Measurements from ENCODE around the gene DYNLT2B.

DYNLT2B gene

DNA sequence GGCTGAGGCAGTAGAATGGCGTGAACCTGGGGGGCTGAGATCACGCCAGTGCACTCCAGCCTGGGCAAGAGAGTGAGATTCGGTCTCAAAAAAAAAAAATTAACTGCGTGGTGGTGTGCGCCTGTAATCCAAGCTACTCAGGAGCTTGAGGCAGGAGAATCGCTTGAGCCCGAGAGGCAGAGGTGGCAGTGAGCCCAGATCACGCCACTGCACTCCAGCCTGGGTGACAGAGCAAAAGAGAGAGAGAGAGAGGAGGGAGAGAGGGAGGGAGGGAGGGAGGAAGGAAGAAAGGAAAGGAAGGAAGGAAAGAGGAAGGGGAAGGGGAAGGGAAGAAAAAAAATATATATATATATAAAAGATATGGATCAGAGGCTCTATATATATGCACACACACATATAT is 14.1 kb upstream of the DYNLT2B start:
- Histone ChIP-seq H3K4ac (ENCODE audit: low read depth in 1 of 2, low read length in 2 of 2) (no peak overlapping the region), H2BK12ac (ENCODE audit: low read length in 2 of 2) (no peak overlapping the region), H2AFZ (ENCODE audit: low read depth, low read length) (no peak overlapping the region), H3K36me3 (ENCODE audit: control insufficient read depth in 1 of 2, insufficient read depth in 2 of 2, low read depth in 1 of 2, low read length in 2 of 2) (no peaks in the 10 kb centered on the region), H2BK120ac (ENCODE audit: low read depth, low read length) (no peak overlapping the region), H3K27ac (ENCODE audit: low read length, poor library complexity, severe bottlenecking) (no peak overlapping the region), H2AK5ac (ENCODE audit: low read length, severe bottlenecking) (no peak overlapping the region), H3K4me1 (ENCODE audit: control insufficient read depth, insufficient read depth, low read depth, low read length) (peaks cover 3% of the 10 kb centered on the region), H4K8ac (ENCODE audit: low read length) (no peak overlapping the region), H3K23ac (ENCODE audit: low read length in 2 of 2) (no peak overlapping the region), H3K14ac (ENCODE audit: low read length in 2 of 2) (no peak overlapping the region), H3K9me3 (ENCODE audit: control insufficient read depth, low read length) (no peaks in the 10 kb centered on the region), H3K4me2 (ENCODE audit: low read length, poor library complexity, severe bottlenecking) (no peak overlapping the region), H3K27me3 (ENCODE audit: control insufficient read depth in 1 of 2, insufficient read depth in 1 of 2, low read length in 2 of 2) (no peaks in the 10 kb centered on the region), H3K4me3 (ENCODE audit: insufficient read depth in 1 of 2, low read depth in 1 of 2, low read length in 2 of 2) (no peak overlapping the region), H2BK15ac (ENCODE audit: low read depth, poor library complexity, severe bottlenecking) (no peak overlapping the region), H3K79me1 (replicated peaks; ENCODE audit: low read length, poor library complexity, severe bottlenecking) (no peaks in the 10 kb centered on the region), H4K91ac (ENCODE audit: low read length) (no peak overlapping the region), H3K18ac (ENCODE audit: low read depth in 1 of 2, low read length in 2 of 2) (no peak overlapping the region), H3K9ac (ENCODE audit: low read length) (no peak overlapping the region), H2BK5ac (ENCODE audit: low read depth, low read length, poor library complexity, severe bottlenecking) (no peak overlapping the region)
- DNase-seq, result no peak
- 97% methylated on average over 8 of the region's 8 CpGs for WGBS

DNA sequence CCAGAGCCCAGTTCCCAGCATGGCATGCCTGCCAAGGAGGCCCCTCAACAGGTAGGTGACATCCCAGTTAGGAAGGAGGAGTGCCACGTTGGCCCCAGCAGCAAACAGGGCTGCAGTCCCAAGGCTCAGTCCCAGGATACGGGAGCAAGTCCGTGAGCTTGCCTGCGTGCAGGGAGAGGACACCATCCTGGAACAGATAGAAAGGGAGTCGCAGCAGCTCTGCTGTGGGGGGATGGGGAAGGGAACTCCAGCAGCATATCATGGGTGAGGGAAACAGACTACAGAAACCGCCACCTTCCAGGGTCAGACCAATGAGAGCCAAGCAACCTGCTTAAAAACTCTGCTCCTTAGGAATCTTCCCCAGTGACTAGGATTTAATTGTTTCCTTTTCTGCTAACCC is 9.4 kb upstream of the DYNLT2B start:
- Histone ChIP-seq H3K27me3 (ENCODE audit: control insufficient read depth in 1 of 2, insufficient read depth in 1 of 2, low read length in 2 of 2) (no peaks in the 10 kb centered on the region), H2BK5ac (ENCODE audit: low read depth, low read length, poor library complexity, severe bottlenecking) (no peak overlapping the region), H2BK12ac (ENCODE audit: low read length in 2 of 2) (no peak overlapping the region), H3K4me1 (ENCODE audit: control insufficient read depth, insufficient read depth, low read depth, low read length) (peaks cover 3% of the 10 kb centered on the region), H4K8ac (ENCODE audit: low read length) (no peak overlapping the region), H3K4me2 (ENCODE audit: low read length, poor library complexity, severe bottlenecking) (no peak overlapping the region), H3K27ac (ENCODE audit: low read length, poor library complexity, severe bottlenecking) (no peak overlapping the region), H2BK120ac (ENCODE audit: low read depth, low read length) (no peak overlapping the region), H3K9me3 (ENCODE audit: control insufficient read depth, low read length) (no peaks in the 10 kb centered on the region), H3K9ac (ENCODE audit: low read length) (no peak overlapping the region), H2BK15ac (ENCODE audit: low read depth, poor library complexity, severe bottlenecking) (no peak overlapping the region), H2AK5ac (ENCODE audit: low read length, severe bottlenecking) (no peak overlapping the region), H3K18ac (ENCODE audit: low read depth in 1 of 2, low read length in 2 of 2) (no peak overlapping the region), H3K14ac (ENCODE audit: low read length in 2 of 2) (peak overlapping the region in 1 of 2 experiments; percentile 55), H3K36me3 (ENCODE audit: control insufficient read depth in 1 of 2, insufficient read depth in 2 of 2, low read depth in 1 of 2, low read length in 2 of 2) (peaks cover 0 to 3% of the 10 kb centered on the region in 2 experiments), H2AFZ (ENCODE audit: low read depth, low read length) (no peak overlapping the region), H3K23ac (ENCODE audit: low read length in 2 of 2) (no peak overlapping the region), H3K4me3 (ENCODE audit: insufficient read depth in 1 of 2, low read depth in 1 of 2, low read length in 2 of 2) (no peak overlapping the region), H3K4ac (ENCODE audit: low read depth in 1 of 2, low read length in 2 of 2) (no peak overlapping the region), H3K79me1 (replicated peaks; ENCODE audit: low read length, poor library complexity, severe bottlenecking) (no peaks in the 10 kb centered on the region), H4K91ac (ENCODE audit: low read length) (no peak overlapping the region)
- DNase-seq, result no peak
- WGBS, result 70% methylated on average over 6 of the region's 6 CpGs

DNA sequence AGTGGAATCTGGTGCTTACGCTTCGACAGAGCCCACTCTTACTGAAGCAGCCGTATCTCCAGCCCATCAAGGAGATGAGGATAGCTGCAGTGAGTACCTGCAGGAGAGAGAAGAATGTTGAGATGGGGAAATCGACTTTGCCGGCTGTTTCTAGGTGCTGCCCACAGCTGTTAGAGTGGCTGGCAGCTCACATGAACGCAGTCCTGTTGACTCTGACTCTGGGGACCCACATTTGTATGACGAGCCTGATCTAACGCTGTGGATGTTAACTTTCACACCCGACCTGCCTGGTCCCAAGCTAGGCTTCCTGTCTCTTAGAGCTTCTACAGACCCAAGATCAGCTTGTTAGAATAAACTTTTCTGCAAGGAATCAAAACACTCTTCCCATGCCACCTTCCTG is 8.9 kb upstream of the DYNLT2B start:
- Histone ChIP-seq H3K27me3 (ENCODE audit: control insufficient read depth in 1 of 2, insufficient read depth in 1 of 2, low read length in 2 of 2) (no peaks in the 10 kb centered on the region), H3K23ac (ENCODE audit: low read length in 2 of 2) (no peak overlapping the region), H3K9me3 (ENCODE audit: control insufficient read depth, low read length) (no peaks in the 10 kb centered on the region), H3K4me2 (ENCODE audit: low read length, poor library complexity, severe bottlenecking) (no peak overlapping the region), H3K9ac (ENCODE audit: low read length) (no peak overlapping the region), H3K36me3 (ENCODE audit: control insufficient read depth in 1 of 2, insufficient read depth in 2 of 2, low read depth in 1 of 2, low read length in 2 of 2) (peaks cover 0 to 3% of the 10 kb centered on the region in 2 experiments), H2BK5ac (ENCODE audit: low read depth, low read length, poor library complexity, severe bottlenecking) (no peak overlapping the region), H3K4me3 (ENCODE audit: insufficient read depth in 1 of 2, low read depth in 1 of 2, low read length in 2 of 2) (no peak overlapping the region), H4K91ac (ENCODE audit: low read length) (no peak overlapping the region), H2AK5ac (ENCODE audit: low read length, severe bottlenecking) (no peak overlapping the region), H3K79me1 (replicated peaks; ENCODE audit: low read length, poor library complexity, severe bottlenecking) (no peaks in the 10 kb centered on the region), H4K8ac (ENCODE audit: low read length) (no peak overlapping the region), H3K18ac (ENCODE audit: low read depth in 1 of 2, low read length in 2 of 2) (no peak overlapping the region), H2BK120ac (ENCODE audit: low read depth, low read length) (no peak overlapping the region), H2AFZ (ENCODE audit: low read depth, low read length) (no peak overlapping the region), H3K27ac (ENCODE audit: low read length, poor library complexity, severe bottlenecking) (no peak overlapping the region), H2BK15ac (ENCODE audit: low read depth, poor library complexity, severe bottlenecking) (no peak overlapping the region), H3K4ac (ENCODE audit: low read depth in 1 of 2, low read length in 2 of 2) (no peak overlapping the region), H3K4me1 (ENCODE audit: control insufficient read depth, insufficient read depth, low read depth, low read length) (peaks cover 3% of the 10 kb centered on the region), H2BK12ac (ENCODE audit: low read length in 2 of 2) (no peak overlapping the region), H3K14ac (ENCODE audit: low read length in 2 of 2) (no peak overlapping the region)
- 89% methylated on average over 9 of the region's 9 CpGs for WGBS
- no peak for DNase-seq

DNA sequence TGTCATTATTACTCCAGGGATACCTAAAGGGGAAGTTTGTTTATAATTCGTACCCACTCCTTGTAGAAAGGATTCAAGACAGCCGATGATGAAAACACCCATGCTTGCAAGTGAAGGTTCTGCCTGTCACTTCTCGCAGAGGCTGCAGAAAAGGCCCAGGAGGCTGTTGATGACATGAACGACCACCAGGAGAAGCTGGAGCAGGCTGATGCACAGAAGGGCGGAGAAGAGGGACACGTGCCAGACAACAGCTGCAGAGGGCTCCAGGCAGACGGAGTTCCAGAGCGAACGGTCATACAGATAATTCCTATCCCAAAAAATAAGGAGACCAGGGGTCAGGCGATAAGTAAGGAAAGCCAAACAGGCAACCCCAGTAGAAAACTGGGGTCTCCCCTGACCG is 5.7 kb upstream of the DYNLT2B start:
- Histone ChIP-seq H3K9me3 (ENCODE audit: control insufficient read depth, low read length) (no peaks in the 10 kb centered on the region), H3K18ac (ENCODE audit: low read depth in 1 of 2, low read length in 2 of 2) (no peak overlapping the region), H3K4me2 (ENCODE audit: low read length, poor library complexity, severe bottlenecking) (no peak overlapping the region), H4K8ac (ENCODE audit: low read length) (no peak overlapping the region), H2AFZ (ENCODE audit: low read depth, low read length) (no peak overlapping the region), H3K27me3 (ENCODE audit: control insufficient read depth in 1 of 2, insufficient read depth in 1 of 2, low read length in 2 of 2) (no peaks in the 10 kb centered on the region), H2BK120ac (ENCODE audit: low read depth, low read length) (no peak overlapping the region), H2BK12ac (ENCODE audit: low read length in 2 of 2) (no peak overlapping the region), H3K23ac (ENCODE audit: low read length in 2 of 2) (no peak overlapping the region), H2BK15ac (ENCODE audit: low read depth, poor library complexity, severe bottlenecking) (no peak overlapping the region), H3K14ac (ENCODE audit: low read length in 2 of 2) (no peak overlapping the region), H3K27ac (ENCODE audit: low read length, poor library complexity, severe bottlenecking) (no peak overlapping the region), H3K36me3 (ENCODE audit: control insufficient read depth in 1 of 2, insufficient read depth in 2 of 2, low read depth in 1 of 2, low read length in 2 of 2) (peaks cover 0 to 3% of the 10 kb centered on the region in 2 experiments), H3K9ac (ENCODE audit: low read length) (no peak overlapping the region), H3K4me3 (ENCODE audit: insufficient read depth in 1 of 2, low read depth in 1 of 2, low read length in 2 of 2) (no peak overlapping the region), H2AK5ac (ENCODE audit: low read length, severe bottlenecking) (no peak overlapping the region), H4K91ac (ENCODE audit: low read length) (no peak overlapping the region), H3K4ac (ENCODE audit: low read depth in 1 of 2, low read length in 2 of 2) (no peak overlapping the region), H2BK5ac (ENCODE audit: low read depth, low read length, poor library complexity, severe bottlenecking) (no peak overlapping the region), H3K79me1 (replicated peaks; ENCODE audit: low read length, poor library complexity, severe bottlenecking) (peaks cover 2% of the 10 kb centered on the region), H3K4me1 (ENCODE audit: control insufficient read depth, insufficient read depth, low read depth, low read length) (peaks cover 10% of the 10 kb centered on the region)
- no peak for DNase-seq
- WGBS, result 60% methylated on average over 9 of the region's 11 CpGs

Data from mesenchymal stem cell (in vitro differentiated cells and primary cell).